ENCODE data around the gene MSMO1.
"Not testable (repeated sequence)": the region's sequence is repeated elsewhere in the genome, so short reads cannot be mapped to it uniquely, and the experiment has no call there.

Gene MSMO1

DNA sequence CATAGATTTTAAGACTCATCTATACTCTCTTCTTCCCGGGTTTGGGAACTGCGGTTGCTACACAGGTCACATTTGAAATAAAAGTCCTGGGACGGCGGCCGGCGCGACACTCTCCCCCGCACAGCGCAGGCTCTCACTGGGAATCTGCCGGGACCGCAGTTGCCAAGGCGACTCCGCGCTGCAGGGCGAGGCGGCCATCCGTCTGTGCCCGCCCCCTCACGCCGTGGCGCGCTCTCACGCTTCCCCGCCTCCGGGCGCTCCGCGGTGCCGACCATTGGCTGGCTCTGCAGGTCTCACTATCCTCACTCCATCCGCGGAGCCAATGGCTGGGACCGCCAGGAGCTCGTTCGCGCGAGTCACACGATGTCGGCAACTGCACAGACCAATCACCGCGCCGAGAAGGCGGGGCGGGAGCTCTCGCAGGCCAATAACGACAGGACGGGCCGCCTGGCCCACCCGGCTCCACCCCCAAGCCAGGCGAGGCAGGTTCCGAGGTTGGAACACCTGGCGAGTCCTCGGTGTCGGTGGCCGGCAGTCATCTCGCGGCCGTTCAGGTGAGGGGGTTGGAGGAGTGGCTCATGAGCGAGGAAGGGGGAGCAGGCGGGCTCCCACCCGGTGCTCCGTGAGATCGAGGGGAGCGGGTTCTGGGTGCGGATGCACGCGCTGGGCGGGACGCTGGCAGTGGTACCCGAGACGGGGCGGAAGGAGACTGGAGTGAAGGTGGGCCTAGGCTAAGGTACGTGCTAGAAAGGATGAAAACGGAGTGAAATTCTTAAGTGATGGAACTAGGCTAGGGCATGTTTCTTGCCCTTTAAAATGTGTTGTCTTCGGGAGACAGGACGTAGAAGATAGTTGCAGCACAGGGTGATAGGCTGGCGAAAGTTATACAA, at the start of gene MSMO1:
Gene MSMO1, plus strand, starts transcription at position 459 of the 890 bp plus-strand sequence. CDS start 5,702 bp downstream, outside the sequence.
- peak; percentile 92 to 94 for DNase-seq

DNA sequence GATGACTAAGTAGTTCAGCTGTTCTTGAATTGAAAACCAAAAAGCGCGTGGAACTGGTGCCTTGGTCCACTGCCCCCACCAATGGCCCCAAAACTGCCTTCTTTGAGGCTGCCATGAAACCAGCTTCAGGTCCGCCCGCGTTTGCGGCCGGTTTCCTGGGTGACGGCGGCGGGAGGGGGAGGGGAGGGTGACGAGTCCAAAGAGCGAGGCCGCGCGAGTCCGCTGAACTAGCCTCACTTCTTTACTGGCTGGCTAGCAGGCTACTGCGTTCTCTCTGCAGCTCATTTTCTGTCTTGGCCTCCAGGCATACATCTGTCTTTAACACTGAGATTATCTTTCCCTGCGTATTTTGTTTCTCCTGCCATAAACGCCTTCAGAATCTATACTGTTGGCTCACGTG, 47.9 kb upstream of the MSMO1 start:
- not testable (repeated sequence) for DNase-seq

DNA sequence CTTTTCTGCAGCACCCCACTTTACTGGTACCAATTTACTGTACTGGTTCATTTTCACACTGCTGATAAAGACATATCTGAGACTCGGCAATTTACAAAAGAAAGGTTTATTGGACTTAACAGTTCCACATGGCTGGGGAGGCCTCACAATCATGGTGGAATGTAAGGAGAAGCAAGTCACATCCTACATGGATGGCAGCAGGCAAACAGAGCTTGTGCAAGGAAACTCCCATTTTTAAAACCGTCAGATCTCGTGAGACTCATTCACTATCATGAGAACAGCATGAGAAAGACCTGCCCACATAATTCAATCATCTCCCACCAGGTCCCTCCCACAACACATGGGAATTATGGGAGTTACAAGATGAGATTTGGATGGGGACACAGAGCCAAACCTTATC, 42.8 kb upstream of the MSMO1 start:
- not testable (repeated sequence) for DNase-seq

DNA sequence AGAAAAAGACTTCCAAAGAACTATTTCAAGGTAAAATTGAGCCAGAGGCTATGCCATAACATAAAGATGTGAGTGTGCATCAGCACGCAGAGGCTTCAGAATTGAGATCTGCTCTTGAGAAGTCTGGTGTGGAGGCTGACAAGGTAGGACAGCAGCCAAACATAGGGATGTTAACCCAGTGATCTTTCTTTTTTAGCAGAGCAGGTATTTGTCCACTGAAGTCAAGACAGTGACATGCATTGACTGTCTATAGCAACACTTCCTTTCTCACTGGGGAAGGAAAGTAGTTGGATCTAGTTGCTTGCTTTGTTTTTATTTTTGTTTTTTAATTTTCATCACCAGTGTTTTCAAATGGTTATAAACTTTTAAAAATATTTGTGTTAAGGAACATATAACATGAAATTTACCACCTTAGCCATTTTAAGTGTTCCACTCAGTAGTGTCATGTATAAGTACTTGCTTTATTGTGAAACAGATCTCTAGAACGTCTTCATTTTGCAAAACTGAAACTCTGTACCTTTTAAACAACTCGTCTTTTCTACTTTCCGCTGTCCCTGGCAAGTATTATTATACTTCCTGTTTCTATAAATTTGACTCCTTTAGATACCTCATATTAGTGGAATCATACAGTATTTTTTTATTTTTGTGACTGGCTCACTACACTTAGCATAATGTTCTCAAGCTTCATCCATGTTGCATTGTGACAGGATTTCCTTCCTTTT, 40.7 kb upstream of the MSMO1 start:
- not testable (repeated sequence) for DNase-seq

DNA sequence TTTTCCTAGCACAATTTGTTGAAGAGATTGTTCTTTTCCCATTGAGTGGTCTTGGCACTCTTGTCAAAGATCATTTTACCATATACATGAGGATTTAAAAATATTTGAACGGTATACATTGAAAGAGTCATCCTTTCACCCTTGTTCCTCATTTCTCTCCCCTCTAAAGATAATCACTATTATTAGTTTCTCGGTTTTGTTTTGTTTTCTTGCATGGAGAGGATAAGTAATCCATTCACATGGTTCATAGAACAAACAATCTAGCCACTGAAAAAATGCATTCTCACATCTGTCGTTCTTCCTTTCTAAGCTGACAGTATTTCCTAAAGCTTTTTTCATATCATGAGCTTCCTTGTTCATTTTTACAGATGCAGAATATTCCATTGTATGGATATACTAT, 39.2 kb upstream of the MSMO1 start:
- no peak for DNase-seq

- DNase-seq: no peak
These were observed 38.6 kb upstream of the MSMO1 start for GRCh38 chr4:165288639-165289422.

- DNase-seq: no peak
These were observed 38.1 kb upstream of the MSMO1 start for GRCh38 chr4:165289423-165289785.

DNA sequence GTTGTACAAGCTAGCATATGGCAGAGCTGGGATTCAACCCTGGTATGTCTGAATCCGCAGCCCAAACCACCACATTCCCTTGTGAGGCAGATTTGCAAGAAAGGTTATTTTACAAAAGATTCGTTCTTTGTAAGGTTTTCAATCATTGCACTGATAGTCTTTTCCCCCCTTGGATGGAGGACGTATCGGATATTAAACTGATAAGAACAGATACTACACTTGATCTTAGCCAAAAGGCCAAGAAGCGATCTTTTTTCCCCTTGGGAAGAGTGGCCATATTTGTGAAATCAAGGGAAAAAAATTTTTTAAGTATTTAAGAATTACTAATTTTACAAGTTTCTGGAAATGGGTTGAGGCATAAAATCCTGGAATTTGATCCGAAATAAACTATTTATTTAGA, 34.4 kb upstream of the MSMO1 start:
- DNase-seq: no peak

DNA sequence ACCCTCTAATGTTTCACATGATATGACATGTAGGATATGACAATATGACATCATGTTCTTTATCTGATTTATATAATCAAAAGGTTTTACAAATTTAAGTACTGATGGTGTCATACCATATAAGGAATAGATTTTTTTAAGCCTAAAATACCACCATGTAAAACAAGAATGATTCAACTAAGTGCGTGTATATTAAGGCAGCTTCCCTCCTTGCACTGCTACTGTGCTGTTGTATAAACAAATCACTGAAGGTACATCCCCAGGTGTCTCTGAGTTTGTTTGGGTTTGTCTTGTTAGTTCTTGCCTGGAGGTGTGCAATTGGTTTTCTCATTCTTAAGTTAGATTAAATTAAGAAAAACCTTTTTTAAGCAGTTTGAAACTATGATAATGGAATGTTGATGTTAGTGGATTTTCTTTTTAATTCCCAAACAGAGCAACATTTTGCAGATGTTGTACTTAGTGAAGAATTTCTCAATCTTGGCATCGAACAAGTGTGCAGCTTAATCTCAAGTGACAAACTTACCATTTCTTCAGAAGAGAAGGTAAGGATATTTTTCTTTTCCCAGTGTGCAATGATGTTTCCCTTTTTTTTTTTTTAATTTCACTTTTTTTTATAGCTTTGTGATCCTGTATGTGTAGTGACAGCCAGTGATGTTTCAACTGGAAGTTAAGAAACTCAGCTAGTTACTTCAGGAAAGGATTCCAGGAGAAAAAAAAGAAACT, 33.4 kb upstream of the MSMO1 start:
- no peak for DNase-seq

- DNase-seq: no peak
These were observed 32.6 kb upstream of the MSMO1 start for GRCh38 chr4:165294907-165295306.

DNA sequence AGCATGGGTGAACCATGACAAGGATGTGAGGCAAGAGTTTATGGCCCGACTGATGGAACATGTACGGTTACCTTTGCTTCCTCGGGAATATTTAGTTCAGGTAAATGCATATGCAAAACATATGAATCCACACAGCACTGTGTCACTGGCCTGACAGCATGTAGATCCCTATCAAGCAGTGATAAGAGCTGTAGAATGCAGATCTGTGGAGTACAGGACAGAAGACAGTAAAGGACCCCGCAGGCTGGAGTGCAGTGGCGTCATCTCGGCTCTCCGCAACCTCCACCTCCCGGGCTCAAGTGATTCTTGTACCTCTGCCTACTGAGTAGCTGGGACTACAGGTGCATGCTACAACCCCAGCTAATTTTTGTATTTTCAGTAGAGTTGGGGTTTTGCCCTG, 29.8 kb upstream of the MSMO1 start:
- no peak for DNase-seq

DNA sequence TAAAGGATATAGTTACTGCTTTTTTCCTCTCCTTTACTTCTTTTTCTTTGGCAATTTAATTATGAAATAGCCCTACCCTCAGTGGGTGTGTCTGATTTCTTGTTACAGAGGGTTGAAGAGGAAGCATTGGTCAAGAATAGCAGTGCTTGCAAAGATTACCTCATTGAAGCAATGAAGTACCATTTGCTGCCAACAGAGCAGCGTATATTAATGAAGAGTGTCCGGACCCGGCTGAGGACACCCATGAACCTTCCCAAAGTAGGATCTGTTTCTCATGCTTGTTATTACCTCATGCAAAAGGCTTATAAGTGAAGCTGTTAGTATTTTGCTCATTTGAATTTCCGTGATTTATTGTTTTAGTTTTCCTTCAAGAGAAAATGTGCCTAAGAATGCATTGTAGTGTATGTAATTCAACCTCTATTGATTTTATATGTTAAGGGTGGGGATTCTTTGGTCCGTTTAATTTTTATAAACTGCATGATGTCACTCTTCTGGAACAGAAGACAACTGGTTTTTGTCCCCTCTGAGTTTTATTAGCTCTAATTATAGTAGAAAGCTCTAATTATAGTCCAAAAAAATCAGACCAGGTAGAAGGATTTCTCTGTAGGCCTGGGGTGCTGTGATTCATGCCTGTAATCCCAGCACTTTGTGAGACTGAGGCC, 27.9 kb upstream of the MSMO1 start:
- no peak for DNase-seq

- DNase-seq: no peak
These were observed 25.6 kb upstream of the MSMO1 start for GRCh38 chr4:165301833-165302232.

DNA sequence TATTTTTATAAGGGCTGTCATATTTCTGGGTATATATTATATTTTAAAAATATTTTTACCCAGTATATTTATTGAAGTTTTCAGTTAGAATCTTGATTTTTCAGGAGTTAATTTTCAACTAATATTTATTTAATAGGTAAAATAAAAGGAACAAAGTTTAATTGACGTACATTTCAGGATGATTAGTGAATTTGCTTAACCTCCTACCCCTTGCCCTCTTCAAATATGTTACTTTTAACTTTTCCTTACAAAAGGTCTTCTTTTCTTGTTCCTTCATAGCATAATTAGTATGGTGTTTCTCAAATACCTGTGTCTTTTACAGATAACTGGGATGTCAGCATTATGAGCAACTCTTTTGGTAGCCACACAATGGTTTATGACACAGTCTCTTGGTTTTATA, 24.8 kb upstream of the MSMO1 start:
- DNase-seq: no peak

- no peak for DNase-seq
These were observed 19.3 kb upstream of the MSMO1 start for GRCh38 chr4:165308166-165308565.

GRCh38 chr4:165308606-165309005, 18.9 kb upstream of the MSMO1 start:
- DNase-seq: no peak

- DNase-seq: no peak
These were observed 18.0 kb upstream of the MSMO1 start for GRCh38 chr4:165309456-165309855.

GRCh38 chr4:165312506-165312905, 15.0 kb upstream of the MSMO1 start:
- no peak for DNase-seq

- DNase-seq: no peak
These were observed 8.4 kb upstream of the MSMO1 start for GRCh38 chr4:165319030-165319429.

- no peak for DNase-seq
These were observed 8.0 kb upstream of the MSMO1 start for GRCh38 chr4:165319509-165319908.

DNA sequence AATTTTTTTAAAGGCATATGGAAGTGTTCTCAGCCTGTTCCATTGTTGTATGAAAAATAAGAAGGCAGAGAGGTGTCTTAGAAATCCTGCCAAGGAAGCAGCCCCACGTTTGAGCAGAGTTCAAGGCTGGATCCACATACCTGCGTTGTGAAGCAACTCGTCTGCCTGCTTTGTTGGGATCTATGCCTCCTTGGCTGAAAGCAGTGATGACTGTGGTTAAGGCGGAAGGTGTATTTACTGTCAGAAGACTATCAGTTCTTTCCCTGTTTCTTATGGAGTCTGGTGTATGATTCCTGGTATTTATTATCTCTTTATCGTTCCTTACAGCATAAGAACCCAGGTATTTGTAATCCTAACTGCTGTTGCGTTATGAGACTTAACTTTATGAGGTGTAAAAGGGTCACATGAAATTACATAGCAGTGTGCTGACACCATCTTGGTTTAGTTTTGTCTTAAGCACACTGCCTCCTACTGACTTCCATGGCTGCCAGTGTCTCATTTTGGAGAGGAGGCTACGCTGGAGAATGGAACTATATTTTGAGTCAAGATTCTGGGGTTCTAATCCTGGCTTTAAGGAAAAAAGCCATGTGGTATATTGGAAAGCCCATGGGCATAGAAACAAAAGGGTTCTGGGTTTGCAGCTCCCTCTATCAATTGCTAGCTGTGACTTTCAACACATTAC, 3.1 kb upstream of the MSMO1 start:
- DNase-seq: no peak

GRCh38 chr4:165324918-165325304, 2.6 kb upstream of the MSMO1 start:
- DNase-seq: no peak
